Fibroblast of peridontal ligament (primary cell): ENCODE data around the gene GOT2.
"Not testable (repeated sequence)": the region's sequence is repeated elsewhere in the genome, so short reads cannot be mapped to it uniquely, and the experiment has no call there.

Source experiments
- DNase-seq: peaks from one replicate; pipeline ENCODE4 v3.0.0-alpha.2; 2010; ENCODE audit errors: extremely low read depth

The GOT2 gene

DNA sequence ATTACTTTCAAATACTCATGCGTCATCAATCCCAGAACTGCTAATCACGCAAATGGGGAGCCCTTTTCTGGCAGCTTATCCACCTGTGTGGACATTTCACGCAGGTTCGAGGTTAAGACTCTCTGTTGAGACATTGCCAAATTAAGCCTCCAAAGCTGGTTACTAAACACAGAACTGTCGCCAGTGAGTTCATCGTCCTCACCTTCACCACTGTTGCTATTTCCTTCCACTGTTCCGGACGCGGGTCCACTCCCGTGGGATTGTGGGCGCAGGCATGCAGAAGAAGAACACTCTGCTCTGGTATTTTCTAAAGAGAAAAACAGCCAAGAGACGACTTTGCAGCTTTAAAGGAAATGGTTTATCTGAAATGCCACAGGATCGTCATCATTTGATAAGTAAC is 16.1 kb downstream of the GOT2 start:
- no peak for DNase-seq

DNA sequence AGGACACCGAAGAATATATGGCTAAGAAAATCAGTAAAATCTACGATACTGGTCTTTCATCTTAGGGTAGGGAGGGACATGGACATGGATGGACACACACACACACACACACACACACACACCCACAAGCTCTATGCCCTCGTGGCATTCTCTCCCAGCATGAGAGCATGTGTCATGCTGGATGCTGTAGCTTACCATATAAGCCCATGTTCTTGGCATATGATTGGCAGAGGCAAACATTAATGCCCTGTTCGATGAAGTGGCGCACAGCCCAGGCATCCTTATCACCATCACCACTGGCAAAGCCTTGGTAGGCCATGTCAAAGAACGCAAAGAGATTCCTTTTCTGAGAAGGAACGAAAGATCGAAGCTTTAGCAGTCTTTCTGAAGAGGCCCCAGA is 17.6 kb downstream of the GOT2 start:
- DNase-seq = no peak

- no peak for DNase-seq
These were observed 20.4 kb downstream of the GOT2 start for GRCh38 chr16:58713742-58714141.

DNA sequence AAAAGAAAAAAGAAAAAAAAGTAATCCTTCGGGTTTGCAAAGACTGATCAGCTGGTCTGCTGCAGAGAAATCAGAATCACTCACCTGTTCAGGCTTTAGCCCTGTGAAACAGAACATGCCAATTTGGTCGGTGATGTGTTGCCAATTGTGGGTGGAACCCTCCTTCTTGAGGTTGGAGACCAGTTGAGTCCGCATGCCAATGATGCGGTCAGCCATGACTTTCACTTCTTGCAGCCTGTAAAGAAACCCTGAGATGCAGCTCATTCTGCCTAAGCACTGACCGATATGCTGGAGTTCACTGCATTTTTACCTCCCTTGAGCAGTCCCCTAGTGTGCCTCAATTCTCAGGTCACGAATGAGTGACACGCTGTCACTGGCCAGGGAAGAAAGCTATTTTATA is 24.8 kb downstream of the GOT2 start:
- no peak for DNase-seq

DNA sequence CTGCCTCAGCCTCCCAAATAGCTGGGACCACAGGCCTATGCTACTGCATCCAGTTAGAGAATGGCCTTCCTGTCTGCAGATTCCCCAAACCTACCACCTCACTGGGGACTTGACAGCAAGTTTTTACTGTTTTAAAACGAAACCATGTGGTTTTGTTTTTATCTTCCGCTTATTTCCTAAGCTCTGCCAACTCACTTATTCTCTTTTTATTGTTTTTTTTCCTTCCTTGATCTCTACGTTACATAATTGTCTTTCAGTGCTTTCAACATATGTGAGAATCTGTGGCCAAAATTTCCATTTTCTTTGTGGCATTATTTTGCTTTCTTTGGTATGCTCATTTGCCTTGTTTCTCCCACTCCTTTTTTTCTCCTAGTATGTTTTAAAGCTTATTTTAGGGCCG is 35.0 kb downstream of the GOT2 start:
- DNase-seq = peak; percentile 38

GRCh38 chr16:58695368-58695767 is 38.7 kb downstream of the GOT2 start:
- DNase-seq = no peak

DNA sequence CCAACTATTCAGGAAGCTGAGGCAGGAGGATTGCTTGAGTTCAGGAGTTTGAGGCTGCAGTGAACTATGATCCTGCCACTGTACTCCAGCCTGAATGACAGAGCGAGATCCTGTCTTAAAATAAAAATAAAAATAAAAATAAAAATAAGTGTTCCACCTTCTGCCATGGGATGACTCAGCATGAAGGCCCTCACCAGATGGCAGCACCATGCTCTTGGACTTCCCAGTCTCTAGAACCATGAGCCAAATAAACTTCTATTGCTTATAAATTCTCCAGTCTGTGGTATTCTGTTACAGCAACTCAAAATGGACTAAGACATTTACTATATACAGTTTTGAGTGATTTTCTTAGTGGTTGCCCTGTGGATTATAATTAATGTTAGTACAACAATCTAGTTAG is 41.7 kb downstream of the GOT2 start:
- DNase-seq = no peak

- peak; percentile 45 for DNase-seq
These were observed 47.0 kb downstream of the GOT2 start for GRCh38 chr16:58686985-58687706.

DNA sequence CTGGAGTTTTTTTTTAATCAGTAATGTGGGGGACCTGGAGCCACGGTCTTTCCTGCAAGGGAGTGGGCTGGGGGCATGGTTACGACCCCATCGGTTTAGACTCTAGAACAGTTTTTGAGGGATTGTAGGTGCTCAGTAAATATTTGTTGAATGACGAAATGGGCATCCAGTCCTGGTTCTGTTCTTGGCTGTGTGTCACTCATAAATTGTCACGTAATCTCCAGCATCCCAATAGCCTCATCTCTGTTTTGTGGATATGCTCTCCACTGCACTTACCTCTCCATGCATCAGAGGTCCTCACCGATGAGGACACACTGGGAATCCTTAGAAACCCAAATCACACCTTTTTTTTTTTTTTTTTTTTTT is 49.0 kb downstream of the GOT2 start:
- DNase-seq = no peak

DNA sequence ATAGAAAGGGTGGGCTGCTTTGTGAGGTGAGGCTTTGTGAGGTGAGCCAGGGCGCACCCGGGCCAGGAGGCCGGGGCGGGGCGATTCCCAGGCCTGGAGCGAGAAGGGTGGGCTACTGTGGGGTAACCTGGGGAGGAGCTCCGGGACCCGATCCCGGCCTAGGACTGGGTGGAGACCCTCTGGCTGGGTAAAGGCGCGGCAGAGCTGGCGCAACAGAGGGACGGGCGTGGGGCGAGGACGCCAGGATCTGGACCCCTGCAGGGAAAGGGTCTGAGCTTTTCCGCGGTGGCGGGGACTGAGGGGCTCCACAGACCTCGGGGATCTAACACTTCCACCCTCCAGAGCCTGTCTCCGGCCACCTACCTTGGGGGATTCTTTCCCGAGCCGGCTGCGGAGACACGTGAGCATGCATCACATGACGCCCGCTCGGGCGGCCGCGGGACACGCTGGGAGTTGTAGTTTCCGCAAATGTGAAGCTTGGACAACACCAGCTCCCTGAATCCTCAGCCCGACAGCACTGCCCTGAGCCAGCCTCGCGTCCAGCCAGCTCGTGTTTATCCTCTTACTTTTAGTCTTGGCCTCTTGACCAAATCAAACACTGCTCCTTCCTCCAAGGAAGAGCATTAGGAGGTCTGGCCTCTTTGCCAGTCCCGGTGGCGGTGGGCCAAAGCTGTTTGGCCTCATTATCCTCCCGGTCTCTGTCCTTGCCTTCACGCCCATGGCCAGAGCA is 49.6 kb downstream of the GOT2 start, which contains the start of gene SLC38A7:
TSS of gene SLC38A7 (minus strand) at position 417 of the 730 bp plus-strand sequence. CDS start 4,644 bp downstream, outside the sequence.
- peak; percentile 79 for DNase-seq

DNA sequence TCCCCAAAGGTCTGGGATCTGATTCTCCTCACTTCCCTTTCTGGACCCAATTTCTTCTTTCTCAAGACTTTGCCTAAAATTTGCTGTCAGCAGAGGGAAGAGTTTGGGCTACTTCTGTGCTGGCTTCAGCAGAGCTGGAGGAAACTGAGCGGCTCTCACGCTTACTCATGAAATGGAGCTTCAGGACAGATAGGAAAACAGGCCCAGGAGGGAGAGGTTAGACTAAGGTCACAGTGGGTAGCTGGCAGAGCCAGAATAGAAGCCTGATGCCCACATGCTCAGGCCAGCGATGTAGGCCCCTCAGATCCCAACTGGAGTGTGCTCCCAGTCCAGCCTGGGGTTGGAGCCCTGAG is 50.1 kb downstream of the GOT2 start:
- DNase-seq = peak; percentile 33

DNA sequence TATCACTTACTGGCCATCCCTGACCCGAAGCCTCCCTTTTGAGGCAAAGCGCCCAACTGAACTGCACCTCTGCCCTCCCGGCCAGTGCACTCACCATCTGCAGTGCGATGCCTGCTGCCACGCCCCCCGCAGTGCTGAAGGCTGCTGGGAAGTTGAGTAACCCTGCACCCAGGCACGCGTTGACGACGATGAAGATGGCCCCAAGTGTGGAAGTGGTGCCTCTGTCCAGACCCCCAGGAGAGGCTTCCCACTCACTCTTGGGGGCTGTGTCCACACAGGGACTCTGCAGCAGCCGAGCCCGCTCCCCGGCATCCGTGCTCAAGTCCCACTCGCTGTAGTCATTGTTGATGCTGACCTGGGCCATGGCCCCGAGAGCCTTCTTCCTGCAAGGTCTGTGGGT is 54.4 kb downstream of the GOT2 start:
- no peak for DNase-seq

GRCh38 chr16:58678716-58679115 is 55.4 kb downstream of the GOT2 start:
- DNase-seq = peak; percentile 65

GRCh38 chr16:58678269-58678668 is 55.8 kb downstream of the GOT2 start:
- no peak for DNase-seq

GRCh38 chr16:58670946-58671583 is 63.1 kb downstream of the GOT2 start:
- DNase-seq = no peak

DNA sequence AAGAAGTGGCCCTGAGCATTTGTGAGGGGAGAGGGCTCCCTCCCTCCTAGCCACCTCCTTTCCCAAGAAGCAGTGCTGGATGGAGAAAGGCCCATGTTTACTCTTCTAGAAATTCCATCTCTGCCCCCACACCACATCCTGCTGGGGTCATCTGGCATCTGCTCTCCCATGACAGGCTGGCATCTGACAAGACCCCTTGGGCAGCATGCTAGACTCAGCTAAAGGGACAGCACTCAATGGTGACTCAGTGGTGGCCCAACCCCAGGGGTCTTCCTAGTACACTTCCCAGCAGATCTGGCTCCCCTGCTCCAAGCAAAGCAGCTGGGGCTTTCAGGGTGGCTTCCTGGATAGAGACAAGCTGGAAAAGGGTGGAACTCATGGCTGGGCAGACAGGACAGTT is 63.9 kb downstream of the GOT2 start:
- no peak for DNase-seq

- DNase-seq = no peak
These were observed 68.9 kb downstream of the GOT2 start for GRCh38 chr16:58665200-58665599.

- DNase-seq = peak; percentile 89
These were observed 72.8 kb downstream of the GOT2 start for GRCh38 chr16:58661199-58661830.

- not testable (repeated sequence) for DNase-seq
These were observed 74.2 kb downstream of the GOT2 start for GRCh38 chr16:58659911-58660310.

- DNase-seq = peak; percentile 73
These were observed 75.3 kb downstream of the GOT2 start for GRCh38 chr16:58658796-58659211.
